K562 (cell line): ENCODE measurements around the gene SMPDL3B. TPM values are rescaled to one million over a fixed set of nuclear protein-coding genes. Genes with fewer than 3 reads are reported as not detected.
A peak's percentile ranks its signal among the peaks of the same experiment; 100 is the strongest.

Experiments
- ATAC-seq: fragments of 200-7000 bp; cut with Tn5 transposase; 3 replicates; pipeline ENCODE4 v1.9.1; 2020; ENCODE audit warnings: moderate library complexity
- BruUV-seq: library from RNA; stranded (reverse); fragments of 400-500 nt; replicated peaks from 2 replicates; lab custom pipeline; 2021; lab: Mats Ljungman, UMichigan
- CTCF ChIA-PET: fragments of 300-600 bp; formaldehyde crosslinking; extraction: SDS; loops from one replicate; lab custom pipeline; 2021; ENCODE audit warnings: low intra/inter-chr PET ratio; lab: Yijun Ruan, JAX
- POLR2A ChIA-PET: fragments of 300-600, 350-650 bp; sonication (Branson Sonifier 250); formaldehyde crosslinking; extraction: SDS; loops from one replicate; lab custom pipeline; 2021; ENCODE audit warnings: antibody characterized with exemption, inconsistent platforms; lab: Yijun Ruan, JAX
- DNase-seq, 4 experiments: peaks; one replicate each; pipeline versions ENCODE4 v3.0.0 to v3.0.0-alpha.2; 2011 to 2018; ENCODE audit warnings: low spot score in 3 of 4, mixed read lengths in 3 of 4; ENCODE audit errors: extremely low read depth in 1 of 4
- FAIRE-seq: peaks from 2 replicates; lab custom pipeline; 2011; peaks lifted over from hg19 to GRCh38; lab: Jason Lieb, UNC
- H2AFZ ChIP-seq: 2 replicates; pipeline ENCODE4 v1.6.0; 2011; ENCODE audit warnings: low read depth, low read length, control low read depth, inconsistent platforms
- H3K27ac ChIP-seq: fragments of 200-600 bp; 3 replicates; pipeline ENCODE4 v1.8.0; 2011; ENCODE audit warnings: low read depth, mild to moderate bottlenecking, control low read depth, inconsistent platforms, low read length, moderate library complexity, mixed read lengths; ENCODE audit errors: extremely low read depth
- H3K27me3 ChIP-seq, 2 experiments: fragments of 300-600 bp in 1 of 2; 2 replicates in 1 of 2; 3 replicates in 1 of 2; pipeline versions ENCODE4 v1.6.0 to v1.8.0; 2011; ENCODE audit warnings: inconsistent platforms in 2 of 2, low read length in 2 of 2, mild to moderate bottlenecking in 1 of 2, mixed read lengths in 1 of 2, moderate library complexity in 1 of 2; ENCODE audit not compliant: control insufficient read depth in 2 of 2, insufficient read depth in 2 of 2
- H3K36me3 ChIP-seq: fragments of 300-600 bp; 3 replicates; pipeline ENCODE4 v1.8.0; 2011; ENCODE audit warnings: mild to moderate bottlenecking, low read length, inconsistent platforms; ENCODE audit not compliant: control insufficient read depth, insufficient read depth
- H3K4me1 ChIP-seq, 2 experiments: fragments of 200-600 bp in 1 of 2; replicated peaks in 1 of 2; 2 replicates in 1 of 2; 3 replicates in 1 of 2; pipeline versions ENCODE4 v1.5.1 to v1.8.0; 2011; ENCODE audit warnings: inconsistent platforms in 2 of 2, low read length in 2 of 2, mild to moderate bottlenecking in 1 of 2, mixed read lengths in 1 of 2, moderate library complexity in 1 of 2; ENCODE audit not compliant: control insufficient read depth in 2 of 2, insufficient read depth in 2 of 2
- H3K4me2 ChIP-seq: 2 replicates; pipeline ENCODE4 v1.6.1; 2011; ENCODE audit warnings: low read length, control low read depth, inconsistent platforms, mixed read lengths; ENCODE audit not compliant: insufficient read depth
- H3K4me3 ChIP-seq: fragments of 200-600 bp; sonication (generic), shearing (Covaris generic); 2 replicates; pipeline ENCODE4 v1.5.1; 2016; ENCODE audit warnings: control low read depth, inconsistent platforms
- H3K79me2 ChIP-seq: fragments of 200-600 bp; 3 replicates; pipeline ENCODE4 v1.8.0; 2011; ENCODE audit warnings: low read length, inconsistent platforms; ENCODE audit not compliant: control insufficient read depth, insufficient read depth
- H3K9ac ChIP-seq, 2 experiments: 2 replicates each; pipeline versions ENCODE4 v1.6.0 to v1.6.1; 2011; ENCODE audit warnings: low read depth in 2 of 2, low read length in 2 of 2, control low read depth in 1 of 2, inconsistent platforms in 1 of 2, mild to moderate bottlenecking in 1 of 2, mixed read lengths in 1 of 2; ENCODE audit not compliant: insufficient read depth in 1 of 2
- H3K9me1 ChIP-seq: one replicate; pipeline ENCODE4 v1.6.0; 2011; ENCODE audit warnings: inconsistent platforms, mild to moderate bottlenecking, low read length, moderate library complexity; ENCODE audit not compliant: control insufficient read depth, insufficient read depth
- H3K9me3 ChIP-seq: replicated peaks from 2 replicates; pipeline ENCODE4 v1.5.1; 2011; ENCODE audit warnings: low read depth, low read length, inconsistent platforms; ENCODE audit not compliant: control insufficient read depth, insufficient read depth
- H4K20me1 ChIP-seq: replicated peaks from 2 replicates; pipeline ENCODE4 v1.6.1; 2011; ENCODE audit warnings: low read length, inconsistent platforms, mixed read lengths; ENCODE audit not compliant: control insufficient read depth, insufficient read depth
- BHLHE40 ChIP-seq: IDR thresholded peaks from 2 replicates; pipeline ENCODE4 v1.6.1; 2011; ENCODE audit warnings: low read length, improper control_type of control experiment
- CCAR2 ChIP-seq: fragments of 200-400 bp; formaldehyde crosslinking; IDR thresholded peaks from 2 replicates; pipeline ENCODE4 v1.6.1; 2017; ENCODE audit warnings: mild to moderate bottlenecking, low read depth, low read length
- EZH2 ChIP-seq: IDR thresholded peaks from 2 replicates; pipeline ENCODE4 v1.6.1; 2012; ENCODE audit warnings: low read depth, mild to moderate bottlenecking, inconsistent platforms, low read length, borderline replicate concordance
- MLLT1 ChIP-seq, 2 experiments: fragments of 450-650 bp; IDR thresholded peaks; 2 replicates each; pipeline ENCODE4 v1.6.1; 2016
- PKNOX1 ChIP-seq: fragments of 450-650 bp; IDR thresholded peaks from 2 replicates; pipeline ENCODE4 v1.6.1; 2016
- PTRF ChIP-seq: fragments of 450-650 bp; IDR thresholded peaks from 2 replicates; pipeline ENCODE4 v1.6.1; 2016; ENCODE audit warnings: mild to moderate bottlenecking, missing genetic modification characterization, missing compliant biosample characterization
- USF1 ChIP-seq: sonication (generic); formaldehyde crosslinking; IDR thresholded peaks from 2 replicates; pipeline ENCODE4 v1.9.0; 2022; ENCODE audit warnings: mild to moderate bottlenecking, missing genetic modification reagents
- ZNF655 ChIP-seq: fragments of 250-450 bp; sonication (Bioruptor Pico); IDR thresholded peaks from 2 replicates; pipeline ENCODE4 v1.5.0; 2021
- WGBS: fragments of 100-300 bp; shearing (Covaris generic); methylation state at CpG from one replicate; pipeline ENCODE4 v1.1.6; 2016; ENCODE audit warnings: low coverage, mixed read lengths; ENCODE audit not compliant: insufficient coverage; ENCODE audit errors: missing lambda C conversion rate; 5-methylcytosine and 5-hydroxymethylcytosine counted together
- in situ Hi-C: fragments of 300-500 bp; cut with MboI; formaldehyde crosslinking; loops from 4 replicates; pipeline ENCODE4 v1.15.0; 2018; ENCODE audit warnings: inconsistent platforms, mixed read lengths
- intact Hi-C: fragments of 100-400 bp; cut with micrococcal nuclease; formaldehyde crosslinking; loops from 2 replicates; pipeline ENCODE4 v1.14.2; 2022
- polyA plus RNA-seq, 8 experiments: library from polyadenylated mRNA; depleted of rRNA in 4 of 8; stranded (reverse) in 5 of 8; unstranded in 3 of 8; fragments of >200 nt; fragmentation: Nextera tagmentation in 2 of 8; fragmentation: Illumina TruSeq in 1 of 8; extraction: Ambion mirVana in 2 of 8; extraction: Trizol in 1 of 8; gene quantifications; 2 replicates each; pipeline versions ENCODE4 v1.2.1 to v1.2.3, GENCODE V29; 2011 to 2014; ENCODE audit warnings: inconsistent platforms in 1 of 8, missing spikeins in 1 of 8
- total RNA-seq, 7 experiments: library from RNA; depleted of rRNA in 6 of 7; stranded (reverse); fragments of >200 nt in 6 of 7; fragmentation: Illumina TruSeq in 2 of 7; extraction: Trizol in 2 of 7; gene quantifications; 2 replicates each; pipeline versions ENCODE4 v1.2.1 to v1.2.3, GENCODE V29; 2011 to 2021; ENCODE audit warnings: low replicate concordance in 1 of 7

The SMPDL3B gene
- total and polyA plus RNA-seq, 9 of the 15 experiments (the other 6 are each of a cell fraction or from before 2014, with no cell fraction given), result 0.07 to 1.2 (median 0.73) TPM

GRCh38 chr1:27922272-27922671, 12.5 kb upstream of the SMPDL3B start:
- DNase-seq, result no peak
- Histone ChIP-seq H3K36me3 (no peaks in the 10 kb centered on the region), H3K27me3 (no peaks in the 10 kb centered on the region)
- TF ChIP-seq ZNF655 (CRISPR knock-in tag) (no peak), PKNOX1 (no peak), EZH2 (no peak), BHLHE40 (no peak), CCAR2 (no peak), PTRF (tag) (no peak), MLLT1 (IDR thresholded peaks at IDR 0.05) (no peak), USF1 (CRISPR knock-in tag) (no peak)
- TF ChIP-seq, all 486 proteins: peak for 0
- no peaks in the 10 kb centered on the region for H4K20me1 ChIP-seq
- ATAC-seq (no peak), FAIRE-seq (peak; percentile 6)
- ChIA-PET POLR2A (no interaction called here), CTCF (no interaction called here)
- H3K9me1 ChIP-seq, result no peaks in the 10 kb centered on the region
- in situ Hi-C loops, result no loop called here
- no peaks in the 10 kb centered on the region for H3K79me2 ChIP-seq
- H3K4me3 ChIP-seq, result no peak overlapping the region
- H3K4me2 ChIP-seq, result no peak overlapping the region
- H3K27ac ChIP-seq, result no peak overlapping the region
- H3K9me3 ChIP-seq, result no peaks in the 10 kb centered on the region
- H3K9ac ChIP-seq, result no peak overlapping the region
- peak overlapping the region; percentile 29; the same call in 1 of the 2 replicates for H2AFZ ChIP-seq
- intact Hi-C loops, result no loop called here
- no TSS peak for BruUV-seq
- WGBS, result 58% methylated on average over 3 of the region's 3 CpGs
- H3K4me1 ChIP-seq, result no peaks in the 10 kb centered on the region
